Measurements from ENCODE around the gene TTC31. TPM values are rescaled to one million over a fixed set of nuclear protein-coding genes. Genes with fewer than 3 reads are reported as not detected.

The TTC31 gene
- total RNA-seq, 2 experiments from 2014 or later, result 20.6 to 26.1 TPM

GRCh38 chr2:74501335-74502071 is 18.6 kb downstream of the TTC31 start:
- Mint-ChIP-seq H3K36me3 (ENCODE audit: low read depth) (peaks cover 21% of the 10 kb centered on the region), H3K4me3 (peak overlapping the region; percentile 48), H3K9me3 (no peaks in the 10 kb centered on the region), H3K27me3 (peaks cover 84% of the 10 kb centered on the region), H3K27ac (no peak overlapping the region), H3K4me1 (ENCODE audit: low read depth) (peaks cover 78% of the 10 kb centered on the region)
- no peak for TF ChIP-seq CTCF (IDR thresholded peaks at IDR 0.05)
- peaks cover 63% of the 10 kb centered on the region for H3K4me1 ChIP-seq (ENCODE audit: insufficient read depth, low read length)
- H3K27ac ChIP-seq (ENCODE audit: low read depth in 1 of 2, low read length in 2 of 2), result no peak overlapping the region
- CTCF ChIA-PET, result interaction anchor here (2.3 kb wide), 1 partner anchor 18 kb away, joined by 9 read pairs; the partner anchor contains the start of genes CCDC142 and TTC31
- peaks cover 0 to 37% of the 10 kb centered on the region in 2 experiments for H3K9me3 ChIP-seq (ENCODE audit: control insufficient read depth in 1 of 2, insufficient read depth in 1 of 2, low read length in 2 of 2)
- intact Hi-C loops (cut with DNase I, micrococcal nuclease), result no loop called here
- no peak overlapping the region for H3K4me3 ChIP-seq (ENCODE audit: low read length)
- H3K27me3 ChIP-seq (ENCODE audit: control insufficient read depth in 1 of 2, insufficient read depth in 2 of 2, low read length in 2 of 2), result peaks cover 63 to 72% of the 10 kb centered on the region in 2 experiments
- no peak for DNase-seq
- ATAC-seq (ENCODE audit: poor library complexity), result no peak
- POLR2A ChIA-PET, result interaction anchor here (0.6 to 4.5 kb wide), 3 partner anchors 19 to 47 kb away, joined by 3 to 21 read pairs (median 10); partner anchors contain the start of genes AUP1, CCDC142, HTRA2 and INO80B
- peaks cover 18% of the 10 kb centered on the region for H3K36me3 ChIP-seq (ENCODE audit: insufficient read depth, low read length)

- ATAC-seq (ENCODE audit: poor library complexity), result no peak
- no peak for TF ChIP-seq CTCF (IDR thresholded peaks at IDR 0.05)
- intact Hi-C loops (cut with DNase I, micrococcal nuclease), result no loop called here
- Mint-ChIP-seq H3K9me3 (no peaks in the 10 kb centered on the region), H3K36me3 (ENCODE audit: low read depth) (peaks cover 28% of the 10 kb centered on the region), H3K27me3 (peaks cover 90% of the 10 kb centered on the region), H3K27ac (no peak overlapping the region), H3K4me3 (peak overlapping the region; percentile 60), H3K4me1 (ENCODE audit: low read depth) (peaks cover 86% of the 10 kb centered on the region)
- Histone ChIP-seq H3K9me3 (ENCODE audit: control insufficient read depth in 1 of 2, insufficient read depth in 1 of 2, low read length in 2 of 2) (peaks cover 0 to 37% of the 10 kb centered on the region in 2 experiments), H3K27me3 (ENCODE audit: control insufficient read depth in 1 of 2, insufficient read depth in 2 of 2, low read length in 2 of 2) (peaks cover 63 to 72% of the 10 kb centered on the region in 2 experiments), H3K27ac (ENCODE audit: low read depth in 1 of 2, low read length in 2 of 2) (no peak overlapping the region), H3K4me3 (ENCODE audit: low read length) (peak overlapping the region; percentile 53), H3K36me3 (ENCODE audit: insufficient read depth, low read length) (peaks cover 18% of the 10 kb centered on the region), H3K4me1 (ENCODE audit: insufficient read depth, low read length) (peaks cover 70% of the 10 kb centered on the region)
- ChIA-PET POLR2A (no interaction called here), CTCF (interaction anchor here (2.3 kb wide), 1 partner anchor 19 kb away, joined by 9 read pairs; the partner anchor contains the start of genes CCDC142 and TTC31)
- DNase-seq, result no peak
Observed at GRCh38 chr2:74502147-74502719, 19.4 kb downstream of the TTC31 start.

- H3K27me3 ChIP-seq (ENCODE audit: control insufficient read depth in 1 of 2, insufficient read depth in 2 of 2, low read length in 2 of 2), result peaks cover 63 to 69% of the 10 kb centered on the region in 2 experiments
- POLR2A ChIA-PET, result interaction anchor here (0.6 to 1.6 kb wide), 6 partner anchors 10 to 305 kb away, joined by 3 to 6 read pairs (median 3); partner anchors contain the start of genes AUP1, C2orf81, CCDC142 and HTRA2
- peaks cover 0 to 31% of the 10 kb centered on the region in 2 experiments for H3K9me3 ChIP-seq (ENCODE audit: control insufficient read depth in 1 of 2, insufficient read depth in 1 of 2, low read length in 2 of 2)
- Mint-ChIP-seq H3K4me1 (ENCODE audit: low read depth) (peaks cover 85% of the 10 kb centered on the region), H3K36me3 (ENCODE audit: low read depth) (peaks cover 35% of the 10 kb centered on the region), H3K27me3 (peaks cover 91% of the 10 kb centered on the region), H3K9me3 (no peaks in the 10 kb centered on the region), H3K4me3 (peak overlapping the region; percentile 60), H3K27ac (no peak overlapping the region)
- DNase-seq (peak in 8 of 14 experiments; percentile 20 to 75 (median 50)), ATAC-seq (ENCODE audit: poor library complexity) (no peak)
- H3K36me3 ChIP-seq (ENCODE audit: insufficient read depth, low read length), result peaks cover 18% of the 10 kb centered on the region
- CTCF ChIA-PET, result interaction anchor here (1.1 to 2.1 kb wide), 3 partner anchors 20 to 324 kb away, joined by 3 to 7 read pairs (median 3); partner anchors contain the start of genes CCDC142, MOB1A and TTC31
- H3K4me1 ChIP-seq (ENCODE audit: insufficient read depth, low read length), result peaks cover 68% of the 10 kb centered on the region
- H3K4me3 ChIP-seq (ENCODE audit: low read length), result peak overlapping the region; percentile 53
- H3K27ac ChIP-seq (ENCODE audit: low read depth in 1 of 2, low read length in 2 of 2), result no peak overlapping the region
- intact Hi-C loops (cut with DNase I, micrococcal nuclease), result no loop called here
- TF ChIP-seq CTCF (IDR thresholded peaks at IDR 0.05), result no peak
Observed at GRCh38 chr2:74502720-74503505, 20.0 kb downstream of the TTC31 start.
